SU-DHL-6 (cell line): ENCODE results near the gene FAM210A.

Experiments used
- CTCF ChIP-seq: fragments of 200-600 bp; sonication (generic); IDR thresholded peaks from one replicate; pipeline ENCODE4 v1.5.1; 2017; ENCODE audit warnings: antibody characterized with exemption, mild to moderate bottlenecking, low read length, moderate library complexity; ENCODE audit not compliant: insufficient read depth, poor library complexity, severe bottlenecking
- EZH2phosphoT487 ChIP-seq: fragments of 200-600 bp; sonication (generic), shearing (Covaris generic); conservative IDR thresholded peaks from 2 replicates; pipeline ENCODE4 v1.6.1; 2018; ENCODE audit warnings: mild to moderate bottlenecking, antibody characterized with exemption, low read length, moderate library complexity, mixed read lengths

GRCh38 chr18:13616525-13617035, 109.8 kb downstream of the FAM210A start:
- TF ChIP-seq CTCF (no peak), EZH2phosphoT487 (no peak)
